GM12878 (cell line): ENCODE measurements around the gene AJM1. TPM values are rescaled to one million over a fixed set of nuclear protein-coding genes. Genes with fewer than 3 reads are reported as not detected.

Experiments used
- ATAC-seq: fragments of 200-7000 bp; cut with Tn5 transposase; 3 replicates; pipeline ENCODE4 v1.9.1; 2020; ENCODE audit warnings: mild to moderate bottlenecking, moderate library complexity
- BruUV-seq: library from RNA; stranded (reverse); fragments of 400-500 nt; replicated peaks from 2 replicates; lab custom pipeline; 2021; lab: Mats Ljungman, UMichigan
- CTCF ChIA-PET: fragments of 300-600 bp; sonication (Branson Sonifier 250); formaldehyde crosslinking; extraction: SDS; loops from one replicate; lab custom pipeline; 2021; ENCODE audit warnings: inconsistent platforms; lab: Yijun Ruan, JAX
- POLR2A ChIA-PET: fragments of 350-600 bp; formaldehyde crosslinking; extraction: SDS; loops from one replicate; lab custom pipeline; 2021; ENCODE audit warnings: inconsistent platforms; lab: Charles Lee
- RAD21 ChIA-PET: fragments of 300-600 bp; sonication (Branson Sonifier 250); formaldehyde crosslinking; loops from one replicate; lab custom pipeline; 2023; ENCODE audit warnings: antibody characterized with exemption; ENCODE audit not compliant: unreplicated experiment; lab: Charles Lee
- SMC1A ChIA-PET: fragments of 300-600 bp; sonication (Branson Sonifier 250); formaldehyde crosslinking; loops from one replicate; lab custom pipeline; 2023; ENCODE audit not compliant: unreplicated experiment, uncharacterized antibody; lab: Charles Lee
- DNase-seq: peaks from one replicate; pipeline ENCODE4 v3.0.0-alpha.2; 2011; ENCODE audit warnings: low read depth, low spot score
- FAIRE-seq: peaks from 3 replicates; lab custom pipeline; 2011; peaks lifted over from hg19 to GRCh38; lab: Jason Lieb, UNC
- H2AFZ ChIP-seq: 2 replicates; pipeline ENCODE4 v1.6.0; 2011; ENCODE audit warnings: low read depth, low read length, control low read depth; ENCODE audit not compliant: control insufficient read depth
- H3K27ac ChIP-seq: 2 replicates; pipeline ENCODE4 v1.5.1; 2011; ENCODE audit warnings: control low read depth; ENCODE audit not compliant: control insufficient read depth, insufficient read depth
- H3K27me3 ChIP-seq, 2 experiments: replicated peaks in 1 of 2; 2 replicates each; pipeline versions ENCODE4 v1.6.0 to v1.6.1; 2011; ENCODE audit warnings: low read length in 1 of 2; ENCODE audit not compliant: control insufficient read depth in 2 of 2, insufficient read depth in 2 of 2
- H3K36me3 ChIP-seq, 2 experiments: 2 replicates each; pipeline ENCODE4 v1.5.1; 2011; ENCODE audit warnings: low read length in 1 of 2; ENCODE audit not compliant: control insufficient read depth in 2 of 2, insufficient read depth in 2 of 2
- H3K4me1 ChIP-seq: 2 replicates; pipeline ENCODE4 v1.6.1; 2011; ENCODE audit warnings: mild to moderate bottlenecking, low read length, moderate library complexity, mixed read lengths; ENCODE audit not compliant: control insufficient read depth, insufficient read depth
- H3K4me2 ChIP-seq: 2 replicates; pipeline ENCODE4 v1.6.0; 2011; ENCODE audit warnings: control low read depth; ENCODE audit not compliant: control insufficient read depth, insufficient read depth
- H3K4me3 ChIP-seq: fragments of 200-600 bp; sonication (generic); 2 replicates; pipeline ENCODE4 v1.5.1; 2016
- H3K79me2 ChIP-seq: 2 replicates; pipeline ENCODE4 v1.6.0; 2011; ENCODE audit warnings: low read length; ENCODE audit not compliant: control insufficient read depth, insufficient read depth
- H3K9ac ChIP-seq: 2 replicates; pipeline ENCODE4 v1.8.0; 2011; ENCODE audit warnings: low read length, control low read depth, mixed read lengths; ENCODE audit not compliant: control insufficient read depth, insufficient read depth
- H3K9me3 ChIP-seq: replicated peaks from 3 replicates; pipeline ENCODE4 v1.5.1; 2011; ENCODE audit warnings: mild to moderate bottlenecking, low read length; ENCODE audit not compliant: control insufficient read depth, insufficient read depth
- H4K20me1 ChIP-seq: 2 replicates; pipeline ENCODE4 v1.6.0; 2011; ENCODE audit not compliant: control insufficient read depth, insufficient read depth
- BACH1 ChIP-seq: fragments of 450-650 bp; IDR thresholded peaks from 2 replicates; pipeline ENCODE4 v1.6.1; 2017; ENCODE audit warnings: mild to moderate bottlenecking, borderline replicate concordance
- CHD1 ChIP-seq: IDR thresholded peaks from 2 replicates; pipeline ENCODE4 v1.6.1; 2012; ENCODE audit warnings: low read depth, low read length, improper control_type of control experiment
- DPF2 ChIP-seq: fragments of 450-650 bp; IDR thresholded peaks from 2 replicates; pipeline ENCODE4 v1.6.1; 2017; ENCODE audit warnings: mild to moderate bottlenecking
- PAX5 ChIP-seq: IDR thresholded peaks from 2 replicates; pipeline ENCODE4 v1.6.1; 2011; ENCODE audit warnings: low read depth, low read length, borderline replicate concordance
- POLR2A ChIP-seq: IDR thresholded peaks from 2 replicates; pipeline ENCODE4 v1.6.1; 2011; ENCODE audit warnings: low read depth, mild to moderate bottlenecking, low read length
- POU2F2 ChIP-seq: IDR thresholded peaks from 3 replicates; pipeline ENCODE4 v1.6.1; 2011; ENCODE audit warnings: low read depth, mild to moderate bottlenecking, low read length, borderline replicate concordance
- RB1 ChIP-seq: fragments of 450-650 bp; formaldehyde crosslinking; IDR thresholded peaks from 2 replicates; pipeline ENCODE4 v1.6.1; 2017; ENCODE audit warnings: mild to moderate bottlenecking, borderline replicate concordance
- RUNX3 ChIP-seq: IDR thresholded peaks from 2 replicates; pipeline ENCODE4 v1.6.1; 2012; ENCODE audit warnings: low read length, inconsistent platforms
- STAT1 ChIP-seq: fragments of 450-650 bp; conservative IDR thresholded peaks from 2 replicates; pipeline ENCODE4 v1.6.1; 2014; ENCODE audit warnings: antibody characterized with exemption, mild to moderate bottlenecking
- WGBS: methylation state at CpG from one replicate; pipeline ENCODE4 v1.1.6; 2016; ENCODE audit warnings: low lambda C conversion rate; ENCODE audit not compliant: insufficient replicate concordance, insufficient coverage; ENCODE audit errors: missing lambda C conversion rate; 5-methylcytosine and 5-hydroxymethylcytosine counted together
- in situ Hi-C: fragments of 300-500 bp; cut with MboI; formaldehyde crosslinking; loops from 9 replicates; pipeline ENCODE4 v1.14.3; 2018; ENCODE audit warnings: mixed read lengths
- intact Hi-C: fragments of 100-400 bp; cut with micrococcal nuclease; formaldehyde crosslinking; loops from one replicate; pipeline ENCODE4 v1.14.2; 2022; ENCODE audit not compliant: unreplicated experiment
- polyA plus RNA-seq, 11 experiments: library from polyadenylated mRNA; depleted of rRNA in 4 of 11; unstranded in 6 of 11; stranded (reverse) in 5 of 11; fragments of >200 nt; fragmentation: Nextera tagmentation in 4 of 11; fragmentation: Illumina TruSeq in 1 of 11; extraction: Ambion mirVana in 4 of 11; extraction: Trizol in 1 of 11; gene quantifications; 1 replicate in 1 of 11; 2 replicates in 10 of 11; pipeline versions ENCODE4 v1.2.1 to v1.2.3, GENCODE V29; 2011 to 2016; ENCODE audit warnings: inconsistent platforms in 2 of 11, missing spikeins in 2 of 11, low read depth in 1 of 11
- total RNA-seq, 4 experiments: library from RNA; depleted of rRNA in 3 of 4; stranded (reverse); fragments of >200 nt in 3 of 4; fragmentation: Illumina TruSeq in 1 of 4; extraction: Trizol in 1 of 4; gene quantifications; 2 replicates each; pipeline versions ENCODE4 v1.2.1 to v1.2.3, GENCODE V29; 2013 to 2021

Gene AJM1
- total and polyA plus RNA-seq, 10 of the 15 experiments (the other 5 are each of a cell fraction or from before 2014, with no cell fraction given) = 0.06 to 2.5 (median 1.0) TPM; not detected in 2

DNA sequence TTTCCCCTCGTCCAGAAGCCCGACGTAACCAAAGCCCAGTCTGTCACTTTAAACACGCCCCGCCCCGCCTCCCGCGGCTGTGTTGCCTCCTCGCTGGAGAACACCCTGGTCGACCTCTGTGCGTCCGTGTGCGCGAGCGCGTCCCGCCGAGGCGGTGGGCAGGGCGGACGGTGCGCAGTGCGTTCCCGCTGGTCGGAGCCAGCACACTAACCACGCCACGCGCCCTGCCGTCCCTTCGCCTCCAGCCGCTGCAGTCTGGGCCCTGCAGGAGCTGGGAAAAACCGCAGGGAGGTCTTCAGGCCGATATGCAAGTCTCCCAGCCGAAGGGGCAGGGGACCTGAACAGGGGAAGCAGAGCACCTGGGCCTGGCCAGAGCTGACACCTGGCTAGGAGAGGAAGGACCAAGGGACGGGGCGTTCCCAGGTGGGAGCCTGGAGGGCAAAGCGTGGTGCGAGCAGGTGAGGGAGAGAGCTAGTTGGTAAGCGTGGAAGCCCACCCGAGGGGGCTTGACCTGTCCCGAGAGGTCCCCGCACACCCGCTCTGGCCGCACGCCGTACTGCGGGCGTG is 5.6 kb downstream of the AJM1 start (continued):
- TF ChIP-seq DPF2 = peak; percentile 38; the same call in 1 of the 2 replicates
- TF ChIP-seq PAX5 = no peak
- peak; percentile 49; the same call in 1 of the 2 replicates for TF ChIP-seq RB1
- peak; percentile 46 for TF ChIP-seq RUNX3
- no peak for TF ChIP-seq CHD1
- TF ChIP-seq POLR2A = peak; percentile 93
- TF ChIP-seq STAT1 = no peak

DNA sequence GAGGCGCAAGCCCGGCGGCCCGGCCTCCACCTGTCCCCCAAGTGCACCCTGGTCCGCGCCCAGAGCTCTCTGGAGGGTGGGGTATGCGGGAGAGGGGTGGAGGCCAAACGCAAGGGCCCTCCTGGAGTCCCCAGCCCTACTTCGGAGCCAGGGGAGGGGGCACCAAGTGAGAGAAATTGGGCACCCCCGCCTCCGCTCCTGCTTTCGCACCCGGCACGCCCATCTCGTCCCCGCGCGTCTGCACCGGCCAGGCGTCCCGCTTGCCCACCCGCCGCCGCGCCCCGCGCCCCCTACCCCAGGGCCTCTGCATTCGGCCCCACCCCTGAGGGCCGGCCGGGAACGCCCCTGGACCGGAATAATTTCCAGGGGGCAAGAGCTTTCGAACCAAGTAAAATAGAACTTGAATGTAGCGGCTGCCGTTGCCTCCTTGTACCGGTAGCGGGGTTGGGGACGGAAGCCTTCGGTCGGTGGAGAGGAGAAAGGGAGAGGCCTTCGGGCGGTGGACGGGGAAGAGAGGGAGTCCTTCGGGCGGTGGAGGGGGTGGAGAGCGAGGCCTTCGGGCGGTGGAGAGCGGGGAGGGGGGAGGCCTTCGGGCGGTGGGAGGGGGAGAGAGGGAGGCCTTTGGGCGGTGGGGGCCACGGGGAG is 6.2 kb downstream of the AJM1 start:
- Histone ChIP-seq H3K36me3 (peaks cover 4 to 8% of the 10 kb centered on the region in 2 experiments; a peak in 3 of 4 replicates), H4K20me1 (no peaks in the 10 kb centered on the region; the same call in 1 of the 2 replicates), H2AFZ (peak overlapping the region; percentile 91; the same call in 1 of the 2 replicates), H3K9me3 (peaks cover 4% of the 10 kb centered on the region; the same call in 1 of the 3 replicates), H3K4me3 (peak overlapping the region; percentile 80), H3K27me3 (no peaks in the 10 kb centered on the region; a peak in 1 of 4 replicates), H3K4me1 (peaks cover 8% of the 10 kb centered on the region), H3K27ac (peak overlapping the region; percentile 81), H3K4me2 (peak overlapping the region; percentile 77), H3K9ac (peak overlapping the region; percentile 53), H3K79me2 (peaks cover 10% of the 10 kb centered on the region; the same call in 1 of the 2 replicates)
- in situ Hi-C loops (no loop called here), intact Hi-C loops (loop anchor here (2.0 to 5.0 kb wide), 3 partner anchors 34 to 189 kb away; partner anchors contain the start of gene TMEM141)
- ATAC-seq (peak; percentile 23), FAIRE-seq (no peak), DNase-seq (no peak)
- whole genome bisulfite sequencing = under 1% methylated on average over 36 of the region's 53 CpGs
- peak; percentile 1; the same call in 1 of the 2 replicates for TF ChIP-seq BACH1
- no peak for TF ChIP-seq POU2F2
- ChIA-PET CTCF (interaction anchor here (0.6 to 2.2 kb wide), 9 partner anchors 33 to 187 kb away, joined by 3 to 7 read pairs (median 3); partner anchors contain the start of gene TRAF2), SMC1A (no interaction called here), POLR2A (interaction anchor here (0.7 to 1.8 kb wide), 4 partner anchors 34 to 96 kb away, joined by 3 to 9 read pairs (median 5); partner anchors contain the start of genes FBXW5 and TRAF2), RAD21 (interaction anchor here (1.3 to 1.8 kb wide), 3 partner anchors 33 to 53 kb away, joined by 3 to 7 read pairs (median 5); partner anchors contain the start of gene TRAF2)
- BruUV-seq = TSS peak; percentile 77
